AG04450 (cell line): ENCODE measurements around the gene APP. TPM values are rescaled to one million over a fixed set of nuclear protein-coding genes. Genes with fewer than 3 reads are reported as not detected.

Experiments used
- CTCF ChIA-PET: fragments of 300-600, 350-600 bp; formaldehyde crosslinking; extraction: SDS; loops from one replicate; lab custom pipeline; 2022; ENCODE audit warnings: antibody characterized with exemption, inconsistent platforms; lab: Charles Lee
- POLR2A ChIA-PET: fragments of 350-600 bp; formaldehyde crosslinking; extraction: SDS; loops from one replicate; lab custom pipeline; 2021; ENCODE audit warnings: antibody characterized with exemption, inconsistent platforms; lab: Yijun Ruan, JAX
- DNase-seq: peaks from one replicate; pipeline ENCODE4 v3.0.0-alpha.2; 2011; ENCODE audit warnings: low read depth, low spot score
- H3K27ac ChIP-seq: one replicate; pipeline ENCODE4 v1.5.1; 2012; ENCODE audit warnings: low read depth, low read length, control low read depth
- H3K27me3 ChIP-seq: one replicate; pipeline ENCODE4 v1.6.0; 2012; ENCODE audit warnings: low read length; ENCODE audit not compliant: control insufficient read depth, insufficient read depth
- H3K4me3 ChIP-seq: 2 replicates; pipeline ENCODE4 v1.5.1; 2011; ENCODE audit warnings: mild to moderate bottlenecking, low read depth, low read length, control low read depth
- H3K9me3 ChIP-seq: 2 replicates; pipeline ENCODE4 v1.5.1; 2012; ENCODE audit warnings: low read length; ENCODE audit not compliant: control insufficient read depth, insufficient read depth
- polyA plus RNA-seq: library from polyadenylated mRNA; depleted of rRNA; stranded (reverse); fragments of >200 nt; gene quantifications from 2 replicates; pipeline ENCODE4 v1.2.3, GENCODE V29; 2011
- TF ChIP-seq, protein P1 (sequence below): IDR thresholded peaks from 2 replicates; pipeline ENCODE4 v1.5.1; 2011; ENCODE audit warnings: low read depth, low read length, control low read depth, inconsistent platforms

APP gene
- polyA plus RNA-seq, 1 experiment, result 870 TPM

DNA sequence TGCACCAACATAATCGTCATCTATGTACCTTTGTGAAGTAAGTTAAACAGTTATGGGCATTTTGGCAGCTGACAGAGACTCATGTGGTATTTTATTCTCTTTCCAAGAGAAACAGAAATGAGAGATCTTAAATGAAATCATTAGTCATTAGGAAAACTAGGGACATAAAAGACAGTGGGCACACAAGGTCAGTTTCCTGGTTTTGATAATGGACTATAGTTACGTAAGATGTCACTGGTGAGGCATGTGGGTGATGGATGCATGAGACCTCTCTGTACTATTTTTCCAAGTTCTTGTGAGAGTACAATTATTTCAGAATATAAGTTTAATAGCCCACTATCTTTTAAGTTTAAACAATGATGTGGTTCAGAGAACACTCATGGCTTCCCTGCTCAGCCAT, 216.9 kb downstream of the APP start:
- CTCF ChIA-PET, result no interaction called here
- no peak for DNase-seq
- Histone ChIP-seq H3K9me3 (no peaks in the 10 kb centered on the region), H3K27ac (no peak overlapping the region), H3K4me3 (no peak overlapping the region), H3K27me3 (no peaks in the 10 kb centered on the region)
- POLR2A ChIA-PET, result no interaction called here
- TF ChIP-seq, protein P1, sequence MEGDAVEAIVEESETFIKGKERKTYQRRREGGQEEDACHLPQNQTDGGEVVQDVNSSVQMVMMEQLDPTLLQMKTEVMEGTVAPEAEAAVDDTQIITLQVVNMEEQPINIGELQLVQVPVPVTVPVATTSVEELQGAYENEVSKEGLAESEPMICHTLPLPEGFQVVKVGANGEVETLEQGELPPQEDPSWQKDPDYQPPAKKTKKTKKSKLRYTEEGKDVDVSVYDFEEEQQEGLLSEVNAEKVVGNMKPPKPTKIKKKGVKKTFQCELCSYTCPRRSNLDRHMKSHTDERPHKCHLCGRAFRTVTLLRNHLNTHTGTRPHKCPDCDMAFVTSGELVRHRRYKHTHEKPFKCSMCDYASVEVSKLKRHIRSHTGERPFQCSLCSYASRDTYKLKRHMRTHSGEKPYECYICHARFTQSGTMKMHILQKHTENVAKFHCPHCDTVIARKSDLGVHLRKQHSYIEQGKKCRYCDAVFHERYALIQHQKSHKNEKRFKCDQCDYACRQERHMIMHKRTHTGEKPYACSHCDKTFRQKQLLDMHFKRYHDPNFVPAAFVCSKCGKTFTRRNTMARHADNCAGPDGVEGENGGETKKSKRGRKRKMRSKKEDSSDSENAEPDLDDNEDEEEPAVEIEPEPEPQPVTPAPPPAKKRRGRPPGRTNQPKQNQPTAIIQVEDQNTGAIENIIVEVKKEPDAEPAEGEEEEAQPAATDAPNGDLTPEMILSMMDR, result no peak

DNA sequence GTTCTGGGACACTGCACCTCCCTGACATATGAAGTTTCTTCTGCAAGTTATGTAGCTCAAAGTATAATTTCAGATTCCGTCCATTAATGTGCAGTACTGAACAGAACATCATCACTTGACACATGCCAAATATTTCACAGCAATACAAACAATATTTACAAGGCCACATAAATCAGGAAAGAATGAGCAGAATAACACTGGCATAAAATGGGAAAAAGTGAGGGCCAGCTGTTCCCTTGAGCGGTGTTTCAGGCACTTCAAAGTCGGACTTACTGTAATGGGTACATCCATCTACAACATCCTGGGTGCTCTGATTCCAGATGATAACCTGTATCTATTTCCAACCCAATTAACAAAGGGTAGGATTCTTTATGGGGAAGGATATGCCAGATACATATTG, 217.4 kb downstream of the APP start:
- no peak overlapping the region for H3K27ac ChIP-seq
- no peak overlapping the region for H3K4me3 ChIP-seq
- H3K27me3 ChIP-seq, result no peaks in the 10 kb centered on the region
- ChIA-PET POLR2A (no interaction called here), CTCF (interaction anchor here (0.6 kb wide), 1 partner anchor 61 kb away, joined by 6 read pairs; no protein-coding TSS in a partner anchor)
- H3K9me3 ChIP-seq, result no peaks in the 10 kb centered on the region
- TF ChIP-seq, protein P1, result no peak
- no peak for DNase-seq

DNA sequence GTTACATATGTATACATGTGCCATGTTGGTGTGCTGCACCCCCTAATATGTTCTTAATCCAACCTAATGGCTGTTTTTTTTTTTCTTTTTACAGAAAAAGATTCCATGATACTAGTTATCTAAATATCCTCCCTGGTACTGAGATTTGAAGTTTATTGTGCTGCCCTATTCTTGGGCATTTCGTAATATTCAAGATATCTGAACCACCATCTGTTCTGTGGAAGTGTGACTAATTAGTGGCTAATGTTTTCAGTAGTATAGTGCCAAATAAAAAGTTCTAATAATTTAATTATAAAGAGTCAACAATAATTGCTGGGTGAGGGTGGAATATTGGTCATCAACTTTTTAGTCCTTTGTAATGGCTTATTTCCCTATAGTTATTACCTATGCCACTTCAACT, 218.3 kb downstream of the APP start:
- H3K4me3 ChIP-seq, result no peak overlapping the region
- TF ChIP-seq, protein P1, result no peak
- no peaks in the 10 kb centered on the region for H3K27me3 ChIP-seq
- ChIA-PET POLR2A (no interaction called here), CTCF (no interaction called here)
- DNase-seq, result no peak
- no peak overlapping the region for H3K27ac ChIP-seq
- no peaks in the 10 kb centered on the region for H3K9me3 ChIP-seq

DNA sequence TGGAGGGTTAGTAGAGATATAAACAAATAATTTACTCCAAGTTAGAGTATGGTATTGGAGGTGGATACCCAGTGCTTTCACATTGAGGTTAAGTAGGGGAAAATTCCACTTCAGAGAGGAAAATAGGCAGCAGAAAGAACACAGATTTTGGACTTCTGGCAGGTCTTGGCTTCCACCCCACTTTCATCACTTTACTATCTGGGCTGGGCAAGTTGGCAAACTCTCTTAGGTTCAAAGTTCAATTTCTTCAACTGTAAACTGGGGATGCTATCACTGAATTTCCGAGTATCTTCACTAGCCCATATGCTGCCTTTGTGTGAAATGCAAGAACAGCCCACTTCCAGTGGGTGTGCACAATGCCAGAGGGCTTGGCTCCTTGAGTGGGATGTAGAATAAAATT, 220.9 kb downstream of the APP start:
- H3K9me3 ChIP-seq, result peaks cover 4% of the 10 kb centered on the region
- POLR2A ChIA-PET, result no interaction called here
- TF ChIP-seq, protein P1, result no peak
- no peaks in the 10 kb centered on the region for H3K27me3 ChIP-seq
- CTCF ChIA-PET, result interaction anchor here (0.6 kb wide), 1 partner anchor 53 kb away, joined by 3 read pairs; no protein-coding TSS in a partner anchor
- H3K4me3 ChIP-seq, result no peak overlapping the region
- H3K27ac ChIP-seq, result no peak overlapping the region
- DNase-seq, result no peak

DNA sequence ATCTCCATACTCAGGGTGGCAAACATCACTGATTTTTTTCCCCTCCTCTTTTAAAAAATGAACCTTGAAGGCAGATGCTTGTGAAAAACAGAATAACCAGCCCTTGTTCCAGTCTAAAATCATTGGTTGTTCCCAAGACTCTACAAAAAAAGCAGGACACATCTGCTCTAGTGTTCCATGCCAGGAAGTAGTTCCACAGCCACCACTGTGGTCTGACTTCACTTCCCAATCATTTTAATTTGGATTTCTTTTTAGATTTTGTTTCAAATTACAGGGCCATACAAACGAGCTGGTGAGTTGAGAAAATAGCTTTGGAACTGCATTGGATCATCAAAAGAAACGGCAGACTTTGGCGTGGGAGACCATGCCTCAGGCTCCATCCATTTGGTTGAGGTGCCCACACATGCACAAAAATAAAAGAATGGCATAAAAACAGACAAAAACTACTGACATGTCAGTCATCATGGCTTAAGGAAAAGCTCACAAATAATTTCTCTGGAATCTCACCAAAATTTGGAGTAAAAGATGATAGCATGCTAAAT, 225.8 kb downstream of the APP start:
- no peak overlapping the region for H3K27ac ChIP-seq
- TF ChIP-seq, protein P1, result no peak
- no peak overlapping the region for H3K4me3 ChIP-seq
- POLR2A ChIA-PET, result no interaction called here
- DNase-seq, result no peak
- CTCF ChIA-PET, result interaction anchor here (1.2 kb wide), 1 partner anchor 49 kb away, joined by 5 read pairs; no protein-coding TSS in a partner anchor
- H3K27me3 ChIP-seq, result no peaks in the 10 kb centered on the region
- H3K9me3 ChIP-seq, result peaks cover 4% of the 10 kb centered on the region
